ACHN (cell line): ENCODE data around the gene POLR2F.
"Not testable (repeated sequence)": the region's sequence is repeated elsewhere in the genome, so short reads cannot be mapped to it uniquely, and the experiment has no call there.

Experiments used
- DNase-seq: peaks from one replicate; pipeline ENCODE4 v3.0.0-alpha.2; 2015
- in situ Hi-C: cut with HindIII; loops from 2 replicates; pipeline ENCODE4 v1.10.0; 2017; ENCODE audit warnings: low sequenced_read_pairs, low pct_ligation_motif_present, low pct_unique_long_range_greater_than_20kb

Gene POLR2F

GRCh38 chr22:37943825-37944198 lies 9.7 kb upstream of the POLR2F start:
- no peak for DNase-seq
- in situ Hi-C loops, result no loop called here

GRCh38 chr22:37944423-37944822 lies 9.1 kb upstream of the POLR2F start:
- DNase-seq, in situ Hi-C loops: not testable (repeated sequence)

DNA sequence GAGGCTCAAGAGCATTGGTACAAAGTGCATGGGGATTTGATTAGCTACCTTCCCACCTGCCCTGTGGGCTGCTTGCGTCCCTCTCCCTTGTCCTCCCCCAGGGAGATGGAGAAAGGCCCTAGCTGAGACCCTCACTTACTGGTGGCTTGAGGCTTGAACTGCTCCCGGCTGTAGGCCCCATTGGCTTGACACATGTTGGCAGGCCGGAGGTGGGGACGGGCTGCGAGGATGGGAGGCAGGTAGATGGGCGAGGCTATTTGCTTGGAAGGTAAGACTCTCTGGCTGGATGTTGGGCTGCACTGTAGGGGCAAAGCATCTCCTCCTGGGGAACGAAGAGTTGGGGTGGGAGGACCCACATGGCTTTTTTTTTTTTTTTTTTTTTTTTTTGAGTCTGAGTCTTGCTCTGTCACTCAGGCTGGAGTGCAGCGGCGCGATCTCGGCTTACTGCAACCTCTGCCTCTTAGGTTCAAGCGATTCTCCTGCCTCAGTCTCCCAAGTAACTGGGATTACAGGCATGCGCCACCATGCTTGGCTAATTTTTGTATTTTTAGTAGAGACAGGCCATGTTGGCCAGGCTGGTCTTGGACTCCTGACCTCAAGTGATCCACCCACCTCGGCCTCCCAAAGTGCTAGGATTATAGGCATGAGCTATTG lies 6.2 kb upstream of the POLR2F start:
- DNase-seq, in situ Hi-C loops: not testable (repeated sequence)

- DNase-seq, result no peak
- in situ Hi-C loops, result no loop called here
Observed at GRCh38 chr22:37951305-37951704, 2.2 kb upstream of the POLR2F start.

GRCh38 chr22:37952629-37953028 lies 870 bp upstream of the POLR2F start:
- DNase-seq, in situ Hi-C loops: not testable (repeated sequence)

DNA sequence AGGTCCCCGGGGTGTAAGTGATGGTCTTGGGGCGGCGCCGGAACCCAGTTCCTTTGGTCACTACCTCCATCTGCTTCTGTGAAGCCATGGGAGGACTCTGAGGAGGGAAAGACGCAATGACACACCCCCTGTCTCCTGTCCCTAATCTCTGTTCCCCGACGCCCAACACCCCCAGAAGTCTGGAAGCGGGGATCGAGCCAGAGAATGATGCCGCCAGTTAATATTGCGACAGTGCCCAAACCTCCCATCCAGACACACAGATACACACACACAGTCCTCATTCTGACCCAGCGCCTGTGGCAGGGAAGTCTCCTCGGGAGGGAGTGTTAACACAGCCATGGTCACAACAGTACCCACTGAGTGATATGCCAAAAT lies 450 bp upstream of the POLR2F start:
- DNase-seq, result no peak
- in situ Hi-C loops, result no loop called here

DNA sequence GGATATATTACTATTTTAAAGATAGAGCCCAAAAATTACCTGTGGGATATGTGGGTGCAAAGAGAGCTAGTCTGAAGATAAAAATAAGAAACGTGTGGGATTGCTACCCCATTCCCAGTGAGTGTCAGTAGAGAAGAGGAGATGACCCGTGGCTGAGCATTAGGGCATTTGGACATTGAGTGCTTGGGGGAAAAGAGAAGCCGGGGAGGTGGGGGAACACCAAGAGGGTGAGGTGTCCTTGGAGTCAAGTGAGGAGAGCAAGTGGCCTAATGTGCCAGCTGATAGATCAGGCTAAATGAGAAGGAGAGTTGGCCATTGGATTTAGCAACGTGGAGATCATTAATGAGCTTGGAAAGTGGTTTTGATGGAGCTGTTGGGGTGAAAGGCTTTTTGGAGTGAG lies 1.2 kb downstream of the POLR2F start:
- no peak for DNase-seq
- in situ Hi-C loops, result no loop called here

DNA sequence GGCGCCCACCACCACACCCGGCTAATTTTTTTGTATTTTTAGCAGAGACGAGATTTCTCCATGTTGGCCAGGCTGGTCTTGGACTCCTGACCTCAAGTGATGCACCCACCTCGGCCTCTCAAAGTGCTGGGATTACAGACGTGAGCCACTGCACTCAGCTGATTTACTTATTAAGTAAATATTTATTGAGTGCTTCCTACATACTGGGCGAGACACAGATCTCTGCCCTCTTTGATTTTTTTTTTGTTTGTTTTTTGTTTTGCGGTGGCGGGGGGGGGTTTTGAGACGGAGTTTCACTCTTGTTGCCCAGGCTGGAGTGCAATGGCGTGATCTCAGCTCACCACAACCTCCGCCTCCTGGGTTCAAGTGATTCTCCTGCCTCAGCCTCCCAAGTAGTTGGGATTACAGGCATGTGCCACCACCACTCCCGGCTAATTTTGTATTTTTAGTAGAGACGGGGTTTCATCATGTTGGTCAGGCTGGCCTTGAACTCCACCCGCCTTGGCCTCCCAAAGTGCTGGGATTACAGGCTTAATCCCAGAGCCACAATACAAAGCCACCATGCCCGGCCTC lies 2.4 kb downstream of the POLR2F start:
- DNase-seq, in situ Hi-C loops: not testable (repeated sequence)

DNA sequence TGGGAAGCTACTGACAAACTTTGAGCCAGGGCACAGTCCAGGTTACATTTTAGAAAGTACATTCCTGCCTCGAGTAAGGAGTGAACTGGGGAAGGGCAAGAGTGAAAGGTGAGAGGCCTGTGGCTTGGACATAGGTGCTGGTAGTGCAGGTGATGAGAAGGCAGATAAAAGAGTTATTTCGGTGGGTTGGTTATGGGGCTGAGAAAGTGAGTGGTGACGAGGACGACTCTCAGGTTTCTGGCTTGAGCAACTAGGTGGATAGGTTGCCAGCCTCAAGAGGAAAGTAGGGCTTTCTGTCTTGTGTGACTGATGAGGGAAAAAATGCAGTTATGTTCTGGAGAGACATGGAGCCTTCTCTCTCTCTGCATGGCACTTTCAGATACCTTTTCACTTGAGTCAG lies 3.7 kb downstream of the POLR2F start:
- in situ Hi-C loops, result no loop called here

DNA sequence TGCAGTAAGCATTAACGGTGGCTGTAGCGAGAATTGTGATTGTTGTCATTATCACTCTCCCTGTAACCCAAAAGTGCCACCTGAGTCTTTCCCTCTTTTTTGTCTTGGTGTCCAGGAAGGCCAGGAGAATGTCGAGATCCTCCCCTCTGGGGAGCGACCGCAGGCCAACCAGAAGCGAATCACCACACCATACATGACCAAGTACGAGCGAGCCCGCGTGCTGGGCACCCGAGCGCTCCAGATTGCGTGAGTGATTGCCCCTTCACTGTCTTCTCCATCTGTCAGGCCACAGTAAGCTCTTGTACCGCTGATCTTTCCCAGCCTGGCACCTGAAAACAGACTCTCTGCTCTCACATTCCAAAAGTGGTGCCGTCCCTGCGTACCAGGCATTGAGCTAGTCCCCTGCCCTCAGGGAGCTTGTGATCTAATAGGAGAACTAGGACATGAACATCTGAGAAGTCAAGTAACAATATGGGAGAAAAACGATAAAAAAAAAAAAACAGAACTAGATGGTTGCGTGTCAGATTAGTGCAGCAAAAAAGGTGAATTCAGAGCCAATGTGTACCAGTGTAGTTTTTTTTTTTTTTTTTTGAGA lies 5.8 kb downstream of the POLR2F start:
- in situ Hi-C loops, result no loop called here
- DNase-seq, result no peak

More for the DNA sequence above, 3.7 kb downstream of the POLR2F start:
- no peak for DNase-seq

DNA sequence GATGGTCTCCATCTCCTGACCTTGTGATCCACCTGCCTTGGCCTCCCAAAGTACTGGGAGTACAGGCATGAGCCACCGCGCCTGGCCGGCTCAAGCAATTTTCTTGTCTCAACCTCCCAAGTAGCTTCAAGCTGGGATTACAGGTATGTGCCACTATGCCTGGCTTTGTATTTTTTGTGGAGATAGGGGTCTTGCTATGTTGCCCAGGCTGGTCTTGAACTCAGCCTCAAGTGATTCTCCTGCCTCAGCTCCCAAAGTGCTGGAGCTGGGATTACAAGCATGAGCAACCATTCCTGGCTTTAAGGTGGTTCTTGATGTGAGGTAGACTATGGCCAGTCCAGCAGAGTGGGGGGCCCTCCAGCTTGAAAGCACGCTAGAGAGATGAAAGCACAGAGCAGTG lies 7.6 kb downstream of the POLR2F start:
- in situ Hi-C loops, result no loop called here
- DNase-seq, result no peak

DNA sequence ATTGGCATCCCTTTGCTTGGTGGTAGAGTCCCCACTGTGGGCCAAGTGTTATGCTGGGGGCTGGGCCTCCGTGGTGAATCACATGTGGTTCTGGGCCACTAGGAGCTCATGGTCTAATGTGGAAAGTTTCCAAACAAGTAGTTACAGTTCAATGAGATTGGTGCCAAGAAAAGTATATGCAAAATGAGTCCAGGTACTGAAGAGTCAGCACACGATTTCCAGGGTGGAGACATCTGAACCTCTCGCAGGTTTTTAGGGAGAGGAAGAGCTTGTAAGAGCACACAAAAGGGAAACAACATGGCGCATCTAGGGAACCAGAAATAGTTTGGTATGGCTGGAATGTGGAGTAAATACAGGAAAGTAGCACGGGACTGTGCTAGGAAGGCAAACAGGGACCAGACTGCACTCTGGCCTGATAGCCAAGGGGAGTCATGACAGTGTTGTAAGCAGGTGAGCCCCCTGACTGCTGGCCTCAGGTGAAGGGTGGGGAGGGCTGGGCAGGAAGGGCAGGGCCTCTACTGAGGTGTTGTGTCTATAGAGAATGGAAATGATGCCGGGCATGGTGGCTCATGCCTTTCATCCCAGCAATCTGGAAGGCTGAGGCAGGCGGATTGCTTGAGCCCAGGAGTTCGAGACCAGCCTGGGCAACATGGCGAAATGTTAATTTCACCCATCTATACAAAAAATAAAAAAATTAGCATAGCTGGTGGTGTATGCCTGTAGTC lies 12.6 kb downstream of the POLR2F start:
- in situ Hi-C loops, result no loop called here
- DNase-seq, result no peak

DNA sequence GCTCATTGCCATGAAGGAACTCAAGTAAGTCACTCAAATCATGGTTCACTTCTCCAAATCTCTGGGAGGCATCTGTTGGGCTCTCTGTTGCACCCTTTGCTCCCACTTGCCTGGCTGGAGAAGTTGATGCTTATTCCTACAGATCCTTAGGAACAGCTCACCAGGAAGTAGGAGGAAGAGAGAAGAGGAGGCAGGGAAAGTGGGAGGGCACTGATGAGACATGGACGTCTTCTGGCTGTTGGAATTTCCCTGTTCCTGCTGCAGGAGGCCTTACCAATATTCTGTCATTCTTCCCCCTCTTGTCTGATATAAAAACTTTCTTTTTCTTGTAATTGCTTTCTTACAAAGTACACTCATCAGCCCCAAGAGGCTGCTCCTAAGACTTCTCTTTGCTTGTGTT lies 13.6 kb downstream of the POLR2F start:
- DNase-seq, result no peak
- in situ Hi-C loops, result no loop called here

DNA sequence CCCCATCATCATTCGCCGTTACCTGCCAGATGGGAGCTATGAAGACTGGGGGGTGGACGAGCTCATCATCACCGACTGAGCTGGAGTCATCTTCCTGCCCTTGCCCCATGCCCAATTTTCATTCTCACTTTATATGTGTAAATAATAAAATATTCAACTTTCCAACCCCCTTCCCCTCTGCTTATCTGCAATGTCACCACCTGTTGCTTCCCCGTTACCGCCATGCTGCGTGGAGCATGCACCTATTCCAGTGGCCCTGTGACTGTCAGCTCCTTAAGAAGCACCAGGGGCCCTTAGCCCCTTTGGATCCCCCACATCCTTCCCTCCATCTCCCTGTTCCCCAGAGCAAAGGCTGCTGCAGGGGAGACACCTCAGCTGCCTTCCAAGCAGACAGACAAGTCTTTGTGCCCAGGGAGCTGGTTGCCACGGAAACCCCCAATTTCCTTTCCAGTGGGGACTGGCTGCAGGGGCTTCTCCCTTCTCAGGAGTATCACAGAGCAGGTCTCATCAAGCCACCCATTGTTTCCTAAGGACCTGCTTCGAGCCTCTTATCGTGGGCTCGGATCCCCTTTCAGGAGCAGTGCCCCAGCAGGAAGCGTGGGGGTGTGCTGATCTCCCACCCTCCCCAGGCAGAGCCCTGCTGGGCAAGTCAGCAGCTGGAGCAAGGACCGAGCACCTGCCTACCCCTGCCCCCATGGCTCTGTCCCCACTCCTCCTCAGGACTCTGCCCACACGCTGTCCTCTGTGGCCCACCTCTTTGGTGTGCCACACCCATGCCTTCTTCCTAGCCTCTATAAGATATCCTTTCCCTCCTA lies 14.3 kb downstream of the POLR2F start:
- in situ Hi-C loops, result no loop called here
- DNase-seq, result no peak

GRCh38 chr22:37968452-37969251 lies 15.2 kb downstream of the POLR2F start:
- no peak for DNase-seq
- in situ Hi-C loops, result no loop called here

GRCh38 chr22:37970864-37971263 lies 17.4 kb downstream of the POLR2F start:
- DNase-seq, result no peak
- in situ Hi-C loops, result no loop called here

DNA sequence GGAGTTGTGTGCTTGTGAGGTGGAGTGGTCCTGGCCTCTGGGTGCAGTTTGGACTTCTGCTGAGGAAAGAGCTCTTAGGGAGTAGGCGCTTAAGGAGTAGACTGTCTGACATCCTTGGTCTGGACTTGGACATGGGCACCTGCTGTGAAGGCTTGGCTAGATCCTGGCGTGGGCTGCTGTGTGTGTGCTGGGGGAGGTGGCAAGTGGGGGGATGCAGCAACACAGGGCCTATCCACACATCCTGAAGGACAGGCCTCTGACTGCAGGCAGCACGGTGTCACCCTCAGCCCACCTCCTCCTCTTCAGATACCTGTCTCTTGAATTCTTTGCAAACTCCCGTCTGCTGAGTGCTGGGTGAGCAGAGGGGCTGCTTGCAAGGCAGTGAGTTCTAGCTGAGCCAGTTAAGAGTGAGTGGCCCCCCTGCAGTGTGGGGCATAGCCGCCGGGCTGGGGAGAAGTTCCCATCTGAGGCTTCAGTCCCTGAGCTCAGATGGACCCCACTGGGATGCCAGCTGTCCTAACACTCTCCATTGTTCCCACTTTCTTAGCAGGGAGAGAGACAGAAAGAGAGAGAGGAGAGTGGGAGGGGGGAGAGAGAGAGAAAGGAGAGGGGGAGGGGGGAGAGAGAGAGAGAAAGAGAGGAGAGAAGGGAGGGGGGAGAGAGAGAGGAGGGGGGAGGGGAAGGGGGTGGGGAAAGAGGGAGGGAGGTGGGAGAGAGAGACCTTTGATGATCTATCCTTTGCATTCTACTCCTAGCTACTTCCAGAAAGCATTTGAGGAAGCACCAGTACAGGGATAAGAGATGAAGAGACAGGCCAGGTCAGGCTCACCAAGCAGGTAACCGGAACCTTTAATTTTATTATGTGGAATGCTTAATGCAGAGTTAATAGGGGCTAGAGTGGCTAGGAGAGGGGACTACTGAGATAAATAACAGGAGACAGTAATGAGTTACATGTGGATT lies 18.3 kb downstream of the POLR2F start:
- in situ Hi-C loops, result no loop called here
- no peak for DNase-seq
